ENCODE data around the gene TNFRSF14.
A peak's percentile ranks its signal among the peaks of the same experiment; 100 is the strongest.

TNFRSF14 gene

DNA sequence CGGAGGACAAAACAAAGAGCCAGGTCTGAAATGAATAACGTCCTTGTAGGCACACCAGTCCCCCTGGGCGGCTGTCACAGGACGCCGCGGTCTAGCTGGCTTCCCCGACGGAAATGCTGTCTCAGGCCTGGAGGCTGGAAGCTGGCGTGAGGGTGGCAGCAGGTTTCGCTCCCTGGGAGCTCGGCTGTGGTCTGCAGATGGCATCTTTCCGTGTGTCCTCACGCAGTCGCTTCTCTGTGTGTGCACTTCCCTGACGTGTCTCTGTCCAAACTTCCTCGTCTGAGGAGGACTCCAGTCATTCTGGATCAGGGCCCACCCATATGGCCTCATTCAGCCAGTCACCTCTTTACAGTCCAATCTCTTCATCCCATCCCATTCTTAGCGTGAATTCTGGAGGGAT, 14.2 kb downstream of the TNFRSF14 start:
- no peak for DNase-seq

DNA sequence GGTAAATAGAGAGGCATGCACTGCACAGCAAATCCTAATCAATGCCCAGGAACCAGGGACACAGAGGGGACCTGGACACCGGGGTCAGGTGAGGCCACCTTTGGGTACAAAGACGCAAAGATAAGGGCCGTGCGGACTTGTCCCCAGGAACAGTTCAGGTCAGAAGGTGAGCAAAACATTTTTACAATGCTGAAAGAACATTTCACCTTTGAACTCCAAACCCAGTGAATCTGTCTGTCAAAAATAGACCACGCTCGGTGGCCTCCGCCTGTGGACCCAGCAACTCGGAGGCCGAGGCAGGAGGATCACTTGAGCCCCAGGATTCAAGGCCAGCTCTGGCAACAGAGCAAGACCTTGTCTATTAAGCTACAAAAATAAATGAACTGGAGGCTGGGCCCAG, 15.2 kb downstream of the TNFRSF14 start:
- no peak for DNase-seq

DNA sequence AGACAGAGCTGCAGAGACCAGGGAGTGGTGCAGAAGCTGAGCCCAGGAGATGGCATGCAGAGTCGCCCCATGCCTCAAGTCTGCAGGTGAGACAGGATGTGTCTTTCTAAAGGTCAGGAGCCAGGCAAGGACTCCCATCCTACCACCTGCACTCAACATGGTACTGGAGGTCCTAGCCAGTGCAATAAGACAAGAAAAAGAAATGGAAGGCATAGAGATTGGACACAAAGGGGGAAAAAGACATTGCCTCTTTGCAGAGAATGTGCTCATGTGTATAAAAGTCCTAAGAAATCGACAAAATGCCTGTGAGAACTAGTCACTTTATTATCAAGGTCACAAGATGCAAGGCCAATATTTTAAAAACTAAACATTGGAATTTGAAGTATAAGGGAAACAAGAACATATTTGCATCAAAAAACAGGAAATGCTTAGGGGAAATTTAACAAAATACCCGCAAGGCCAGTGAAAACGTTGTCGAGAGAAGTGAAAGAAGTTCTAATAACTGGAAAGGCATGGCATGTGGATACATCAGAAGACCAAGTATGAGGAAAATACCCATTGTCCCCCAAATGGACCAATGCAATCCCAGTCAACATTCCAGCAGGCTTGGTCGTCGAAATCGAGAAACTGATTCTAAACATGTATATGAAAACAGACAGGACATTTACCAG, 17.2 kb downstream of the TNFRSF14 start:
- no peak for DNase-seq

DNA sequence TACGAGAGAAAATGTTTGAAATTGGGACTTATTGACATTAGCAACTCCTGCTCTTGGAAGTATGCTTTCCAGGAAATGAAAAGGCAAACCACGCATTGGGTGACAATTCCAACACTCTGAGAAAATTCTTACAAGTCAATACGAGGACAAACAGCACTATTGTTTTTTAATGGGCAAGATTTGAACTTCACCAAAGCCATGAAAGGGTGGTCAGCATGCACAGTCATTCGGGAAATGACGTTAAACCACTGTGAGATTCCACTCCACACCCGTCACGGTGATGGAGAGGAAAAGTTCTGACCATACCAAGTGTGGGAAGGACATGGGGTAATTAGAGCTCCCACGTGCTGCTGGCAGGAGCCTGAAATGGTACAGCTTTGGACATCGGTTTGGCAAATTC, 18.2 kb downstream of the TNFRSF14 start:
- no peak for DNase-seq

DNA sequence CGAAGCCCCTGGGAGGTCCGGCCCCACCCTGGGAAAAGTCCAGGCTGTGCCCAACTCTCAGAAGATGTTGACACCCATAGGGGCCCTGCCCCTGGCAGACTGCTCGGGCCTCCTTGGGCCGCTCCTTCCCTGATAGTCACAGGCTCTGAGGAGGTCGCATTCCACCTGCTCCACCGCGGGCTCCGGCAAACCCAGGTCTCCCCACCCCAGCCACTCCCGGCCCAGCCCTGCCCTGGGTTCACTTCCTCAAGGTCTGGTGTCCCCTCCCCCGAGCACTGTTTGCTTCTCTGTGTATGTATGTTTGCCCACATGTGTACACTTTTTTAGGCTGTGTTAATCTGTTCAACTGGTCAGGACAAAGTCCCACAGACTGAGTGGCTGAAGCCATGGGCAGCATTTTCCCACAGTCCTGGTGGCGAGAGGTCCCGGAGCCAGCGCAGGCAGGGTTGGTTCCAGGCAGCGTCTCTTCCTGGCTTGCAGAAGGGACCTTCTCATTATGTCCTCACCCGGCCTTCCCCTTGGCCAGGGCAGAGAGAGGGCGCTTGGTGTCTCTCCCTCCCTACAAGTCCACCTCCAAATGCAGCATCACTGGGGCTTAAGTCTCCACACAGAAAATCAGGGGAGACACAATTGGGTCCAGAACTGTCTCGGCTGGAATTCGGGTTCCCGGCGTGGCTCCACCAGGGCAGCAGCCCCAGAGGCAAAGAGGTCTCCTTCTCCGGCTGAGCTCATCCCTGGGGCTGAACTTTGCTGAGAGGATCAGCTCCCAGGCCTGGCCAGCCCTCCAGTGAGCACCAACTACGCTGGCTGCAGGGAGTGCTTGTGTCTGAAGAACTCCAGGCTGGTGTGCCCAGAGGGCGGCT, 19.9 kb downstream of the TNFRSF14 start:
- DNase-seq, result no peak

DNA sequence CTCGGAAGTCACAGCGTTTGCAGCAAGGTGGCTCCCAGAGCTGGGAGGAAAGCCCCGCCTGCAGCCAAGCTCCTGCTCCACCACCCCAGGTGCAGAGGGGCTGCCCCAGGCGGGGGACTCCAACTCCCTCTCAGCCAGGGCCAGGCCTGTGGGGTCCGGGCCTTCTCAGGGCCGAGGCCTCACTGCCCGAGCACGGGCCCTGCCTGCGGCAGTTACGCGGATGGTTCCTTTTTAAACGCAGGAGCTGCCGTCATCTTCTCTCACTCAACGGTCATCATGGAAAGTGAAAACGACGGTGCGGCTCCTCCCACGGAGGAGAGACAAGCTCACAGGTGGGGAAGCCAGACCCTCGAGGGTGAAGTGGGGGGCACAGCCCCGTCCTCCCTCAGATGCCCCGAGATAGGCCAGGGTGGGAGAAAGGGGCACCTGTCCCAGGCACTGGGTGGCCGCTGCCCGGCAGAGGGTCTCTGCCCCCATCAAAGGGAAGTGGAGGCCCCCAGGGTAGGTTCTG, 21.4 kb downstream of the TNFRSF14 start:
- DNase-seq, result peak; percentile 58

DNA sequence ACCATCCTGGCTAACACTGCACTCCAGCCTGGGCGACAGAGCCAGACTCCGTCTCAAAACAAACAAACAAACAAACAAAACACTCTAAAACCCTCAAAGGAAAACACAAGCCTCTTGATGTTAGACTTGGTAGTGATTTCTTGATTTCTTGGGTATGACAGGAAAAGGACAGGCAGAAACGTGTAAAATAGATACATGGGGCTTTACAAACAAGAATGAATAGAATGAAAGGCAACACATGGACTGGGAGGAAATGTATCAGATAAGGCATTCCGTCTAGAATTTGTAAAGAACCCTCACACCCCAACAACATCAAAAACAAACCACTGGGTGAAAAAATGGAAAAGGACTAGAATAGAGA, 22.6 kb downstream of the TNFRSF14 start:
- DNase-seq, result no peak

DNA sequence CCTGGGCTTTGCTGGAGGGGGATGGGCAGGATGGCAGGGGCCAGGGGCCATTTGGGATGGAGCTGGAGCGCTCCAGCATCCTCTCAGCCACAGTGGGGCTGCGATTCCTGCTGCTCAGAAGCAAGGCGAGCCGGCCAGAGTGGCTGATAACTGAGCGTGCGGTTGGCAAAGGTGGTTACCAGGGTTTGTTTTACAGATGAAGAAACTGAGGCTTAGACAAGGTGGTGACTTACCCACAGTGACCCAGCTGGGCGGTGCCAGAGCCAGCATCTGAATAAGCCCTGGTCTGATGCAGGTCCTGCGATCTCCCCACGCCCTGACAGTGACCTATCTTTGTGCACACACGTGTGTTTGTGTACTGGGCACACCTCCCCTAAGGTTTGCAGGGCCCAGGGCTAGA, 24.5 kb downstream of the TNFRSF14 start:
- DNase-seq, result no peak

DNA sequence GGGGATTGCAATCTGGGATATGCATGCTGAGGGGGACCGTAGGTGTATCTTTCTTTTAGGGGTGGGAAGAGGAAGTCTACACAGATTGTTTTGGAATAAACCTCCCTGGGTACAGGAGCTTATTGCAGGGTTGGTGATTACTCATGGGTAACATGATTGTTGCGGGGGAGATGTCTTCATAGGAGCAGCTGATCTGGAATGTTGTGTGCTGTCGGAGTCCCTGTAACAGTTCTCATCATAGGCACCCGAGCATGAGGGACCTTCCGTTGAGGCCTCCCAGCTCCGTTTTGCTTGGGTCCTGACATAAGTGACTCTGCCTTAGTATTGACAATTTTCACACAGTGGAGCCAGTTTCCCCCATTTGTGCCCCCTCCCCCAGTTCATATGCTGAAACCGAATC, 26.2 kb downstream of the TNFRSF14 start:
- no peak for DNase-seq

DNA sequence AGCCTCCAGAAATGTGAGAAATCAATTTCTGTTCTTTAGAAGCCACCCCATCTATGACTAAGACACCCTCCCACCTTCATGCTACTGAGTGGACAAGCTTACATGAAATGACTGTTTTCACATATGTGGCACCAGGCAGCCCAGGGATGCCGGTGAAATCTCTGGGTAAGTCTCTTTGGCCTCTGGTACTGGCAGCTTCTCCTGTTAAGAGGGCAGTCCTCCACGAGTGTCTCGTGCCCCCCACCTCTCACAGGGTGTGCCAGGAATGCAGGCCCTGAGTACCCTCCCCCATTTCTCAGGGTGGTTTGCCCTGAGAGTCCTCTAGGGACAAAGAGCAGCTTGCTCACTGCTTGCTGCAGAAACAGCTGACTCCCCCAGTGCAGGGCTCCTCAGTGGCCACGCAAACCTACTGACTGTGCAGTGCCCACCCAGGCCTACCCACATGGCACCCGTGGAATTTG, 27.2 kb downstream of the TNFRSF14 start:
- DNase-seq, result no peak

DNA sequence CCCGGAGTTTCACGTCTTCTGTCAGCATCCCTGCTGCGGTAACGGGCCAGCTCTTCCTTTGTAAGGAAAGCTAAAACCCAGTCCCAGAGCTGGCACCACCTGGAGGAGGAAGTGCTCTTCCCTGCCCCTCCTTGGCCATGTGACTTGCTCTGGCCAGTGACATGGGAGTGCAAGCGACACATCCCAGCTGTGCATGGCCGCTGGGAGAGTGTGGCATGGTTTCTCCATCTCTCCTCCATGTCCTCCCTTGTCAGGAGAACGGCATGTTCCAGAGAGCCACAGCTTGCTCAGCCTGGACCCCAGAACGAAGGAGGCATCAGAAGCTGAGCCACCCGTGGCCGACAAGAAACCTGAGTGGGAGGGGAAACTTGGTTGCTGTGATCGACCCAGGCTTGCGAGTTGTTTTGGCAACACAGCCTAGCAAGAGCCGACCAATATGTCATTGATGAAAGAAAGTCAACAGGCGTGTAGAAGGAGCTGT, 27.7 kb downstream of the TNFRSF14 start:
- DNase-seq, result peak; percentile 56

DNA sequence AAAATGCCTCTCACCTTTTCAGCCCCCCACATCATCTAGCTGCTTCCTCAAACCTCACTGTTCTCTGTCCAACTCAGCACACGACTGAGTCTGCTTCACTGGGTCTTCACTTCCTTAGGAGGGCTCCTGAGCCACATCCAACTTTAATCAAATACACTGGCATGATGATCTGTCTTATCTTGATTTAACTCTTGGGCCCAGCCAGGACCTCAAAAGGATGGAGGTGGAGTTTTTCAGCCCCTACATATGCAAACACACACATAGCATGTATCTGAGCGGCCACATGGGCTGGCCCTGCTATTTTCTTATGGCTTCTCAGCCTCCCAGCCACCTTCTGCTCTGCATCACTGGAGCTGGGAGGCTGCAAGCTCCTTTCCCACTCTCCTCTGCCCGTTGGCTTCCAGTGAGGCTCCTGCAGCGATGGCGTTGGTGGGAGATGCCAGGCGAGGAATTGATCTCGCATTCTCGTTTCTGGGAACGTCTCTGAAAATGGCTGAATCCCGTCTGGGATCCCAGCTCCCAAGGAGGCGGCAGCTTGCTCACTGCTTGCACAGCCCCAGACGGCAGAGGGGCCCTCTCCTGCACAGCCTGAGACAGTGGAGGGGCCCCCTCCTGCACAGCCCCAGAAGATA, 28.6 kb downstream of the TNFRSF14 start:
- DNase-seq, result no peak

DNA sequence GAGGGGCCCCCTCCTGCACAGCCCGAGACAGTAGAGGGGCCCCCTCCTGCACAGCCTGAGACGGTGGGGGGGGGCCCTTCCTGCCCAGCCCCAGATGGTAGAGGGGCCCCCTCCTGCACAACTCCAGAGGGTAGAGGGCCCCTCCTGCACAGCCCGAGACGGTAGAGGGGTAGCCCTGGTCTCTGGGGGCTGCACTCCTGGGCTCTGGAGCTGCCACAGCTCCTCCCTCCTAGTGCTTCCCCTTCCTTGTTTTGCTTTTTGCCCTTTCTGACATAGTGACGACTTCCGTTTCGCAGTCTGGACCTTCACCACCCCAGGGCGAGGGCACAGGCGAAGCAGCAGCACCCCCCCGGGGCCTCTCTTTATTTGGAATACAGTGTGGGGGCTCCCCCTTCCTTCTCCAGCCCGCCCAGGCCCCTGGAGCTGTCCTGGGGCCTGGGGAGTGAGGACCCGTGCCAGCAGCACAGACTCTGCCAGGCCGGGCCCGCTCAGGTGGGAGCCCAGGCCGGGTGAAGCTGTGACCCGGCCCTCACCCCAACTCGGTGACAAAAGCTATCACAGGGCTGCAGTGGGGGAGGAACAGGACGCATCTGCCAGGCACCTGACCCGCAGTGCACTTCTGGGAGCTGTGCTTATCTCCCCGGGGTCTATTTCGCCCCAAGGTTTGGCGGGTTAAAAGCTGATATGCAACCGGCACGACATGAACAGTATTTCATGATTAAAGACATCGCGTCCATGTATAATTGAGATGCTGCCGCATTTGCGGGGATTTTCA, 29.3 kb downstream of the TNFRSF14 start:
- peak; percentile 72 for DNase-seq

DNA sequence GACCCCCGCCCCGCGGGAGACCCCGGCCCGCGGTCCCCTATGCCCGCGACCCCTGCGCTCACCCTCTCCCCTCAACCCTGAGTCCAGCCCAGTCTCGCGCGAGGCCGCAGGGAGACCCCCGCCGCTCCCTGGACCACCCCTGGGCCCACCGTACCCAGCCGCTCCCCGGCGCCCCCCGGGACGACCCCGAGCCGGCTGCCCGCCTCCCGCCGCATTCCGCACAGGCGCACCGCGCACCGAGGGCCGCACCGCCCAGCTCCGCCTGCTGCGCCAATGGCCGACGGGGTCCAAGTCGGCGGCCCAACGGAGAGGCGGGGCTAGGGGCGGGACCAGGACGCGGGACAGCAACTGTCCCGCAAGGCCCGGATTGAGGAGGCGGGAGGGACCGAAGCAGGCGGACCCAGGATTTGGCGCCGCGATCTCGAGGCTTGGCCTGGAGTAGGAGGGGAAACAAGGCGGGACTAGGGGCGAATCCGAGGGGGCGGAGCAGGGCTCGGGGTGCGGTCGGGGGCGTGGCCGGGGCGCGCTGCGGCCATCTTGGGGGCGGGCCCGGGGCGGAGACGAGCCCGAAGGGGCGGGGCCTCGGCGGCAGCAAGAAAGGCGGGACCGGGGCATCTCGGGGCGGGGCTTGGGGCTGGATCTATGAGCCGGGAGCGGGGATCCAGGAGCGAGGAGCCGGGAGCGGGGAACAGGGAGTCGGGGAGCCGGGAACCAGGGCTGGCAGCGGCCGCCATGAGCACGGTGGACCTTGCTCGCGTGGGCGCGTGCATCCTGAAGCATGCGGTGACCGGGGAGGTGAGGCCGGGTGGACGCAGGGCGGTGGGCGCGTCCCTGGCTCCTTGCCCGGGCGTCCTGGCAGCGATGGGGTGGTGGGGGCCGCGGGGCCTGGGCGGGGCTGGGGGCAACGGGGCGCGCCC, 30.2 kb downstream of the TNFRSF14 start, which contains the start of gene PRXL2B:
Gene PRXL2B (plus strand): TSS at position 624 of the 917 bp plus-strand sequence. CDS start 109 bp downstream, at position 733.
- peak; percentile 99 for DNase-seq

DNA sequence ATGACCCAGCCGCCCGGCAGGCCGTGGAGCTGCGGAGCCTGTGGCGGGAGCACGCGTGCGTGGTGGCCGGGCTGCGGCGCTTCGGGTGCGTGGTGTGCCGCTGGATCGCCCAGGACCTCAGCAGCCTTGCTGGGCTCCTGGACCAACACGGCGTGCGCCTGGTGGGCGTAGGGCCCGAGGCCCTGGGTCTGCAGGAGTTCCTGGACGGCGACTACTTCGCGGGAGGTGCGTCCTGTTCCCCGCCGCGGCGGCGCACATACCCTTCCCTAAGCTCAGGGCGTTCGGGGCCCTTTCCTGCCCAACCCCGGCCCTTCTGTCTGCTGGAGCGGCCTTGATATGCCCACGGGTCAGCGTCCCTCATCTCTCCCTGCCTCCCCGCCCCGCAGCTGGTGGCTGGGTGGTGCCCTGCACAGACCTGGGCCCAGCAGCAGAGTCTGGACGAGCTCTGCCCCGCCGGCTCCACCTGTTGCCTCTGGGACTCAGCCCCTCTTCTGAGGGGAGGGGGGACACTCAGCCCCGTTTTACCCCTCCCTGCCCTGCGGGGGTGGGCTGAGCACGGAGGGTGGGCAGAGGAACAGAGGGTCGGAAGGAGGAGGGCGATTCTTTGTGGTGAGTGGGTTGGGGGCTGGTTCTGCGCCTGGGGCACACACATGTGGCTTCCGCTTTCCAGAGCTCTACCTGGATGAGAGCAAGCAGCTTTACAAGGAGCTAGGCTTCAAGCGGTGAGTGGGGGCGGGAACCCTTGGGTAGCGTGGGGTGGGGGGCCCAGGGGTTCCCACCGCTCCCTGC, 31.1 kb downstream of the TNFRSF14 start:
- DNase-seq, result no peak

DNA sequence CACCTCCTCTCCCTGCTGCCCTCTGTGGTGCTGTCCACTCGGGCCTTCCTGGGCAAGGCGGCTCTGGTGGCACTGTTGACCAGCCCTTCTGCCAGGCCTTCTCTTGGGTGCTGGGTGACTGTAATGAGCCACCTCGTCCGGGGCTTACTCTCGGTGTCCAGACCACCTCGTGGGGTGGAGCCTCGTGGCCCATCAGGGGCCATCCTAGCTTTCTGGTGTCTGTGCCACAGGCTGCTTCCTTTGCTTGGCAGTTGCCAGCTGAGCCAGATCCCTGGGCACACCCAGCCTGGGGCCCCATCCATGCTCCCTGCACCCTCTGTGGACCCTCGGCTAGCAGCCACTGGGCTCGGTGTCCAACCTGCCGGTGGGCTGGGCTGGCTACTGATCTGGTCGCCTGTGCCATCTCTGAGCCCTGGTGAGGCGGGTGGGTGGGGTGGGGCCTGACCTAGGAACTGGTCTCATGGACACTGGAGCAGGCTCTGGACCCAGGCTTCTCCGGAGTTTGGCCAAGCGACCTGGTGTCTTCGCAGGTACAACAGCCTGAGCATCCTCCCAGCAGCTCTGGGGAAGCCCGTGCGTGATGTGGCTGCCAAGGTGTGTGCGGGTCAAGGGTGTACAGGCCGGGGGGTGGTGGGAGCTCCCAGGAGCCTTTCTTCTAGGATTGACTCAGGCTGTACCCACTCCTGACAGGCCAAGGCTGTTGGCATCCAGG, 31.8 kb downstream of the TNFRSF14 start:
- DNase-seq, result no peak

DNA sequence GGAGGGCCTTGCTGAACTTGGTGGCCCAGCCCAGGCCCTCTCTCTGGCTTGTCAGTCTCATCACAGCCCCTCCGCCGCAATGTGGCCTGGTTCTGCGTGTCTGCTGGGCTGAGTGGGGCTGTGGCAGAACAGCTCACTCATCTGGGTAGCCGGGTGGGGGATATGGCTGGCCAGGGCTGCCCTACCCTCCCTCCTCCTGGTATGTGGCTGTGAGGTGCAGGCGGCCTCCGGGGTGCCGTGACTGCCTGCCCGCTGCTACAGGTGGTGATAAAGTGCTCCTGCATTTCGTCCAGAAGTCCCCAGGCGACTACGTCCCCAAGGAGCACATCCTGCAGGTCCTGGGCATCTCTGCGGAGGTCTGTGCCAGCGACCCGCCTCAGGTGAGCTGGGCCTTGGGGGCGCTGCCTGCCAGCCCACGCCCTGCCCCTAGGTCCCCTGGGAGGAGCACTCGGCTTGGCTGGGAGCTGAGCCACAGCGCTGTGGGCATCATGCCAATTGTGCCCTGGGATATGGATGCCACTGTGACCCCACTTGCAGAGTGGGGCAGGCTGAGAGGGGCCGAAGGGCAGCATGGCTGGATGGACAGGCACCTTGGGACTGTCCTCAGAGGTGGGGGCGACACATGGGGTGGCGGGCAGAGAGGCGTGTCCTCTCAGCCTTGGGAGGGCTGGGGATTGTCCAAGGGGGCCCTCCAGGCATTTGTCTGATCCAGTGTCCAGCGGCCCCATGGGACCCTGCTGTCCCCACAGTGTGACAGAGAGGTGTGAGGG, 32.7 kb downstream of the TNFRSF14 start:
- no peak for DNase-seq

DNA sequence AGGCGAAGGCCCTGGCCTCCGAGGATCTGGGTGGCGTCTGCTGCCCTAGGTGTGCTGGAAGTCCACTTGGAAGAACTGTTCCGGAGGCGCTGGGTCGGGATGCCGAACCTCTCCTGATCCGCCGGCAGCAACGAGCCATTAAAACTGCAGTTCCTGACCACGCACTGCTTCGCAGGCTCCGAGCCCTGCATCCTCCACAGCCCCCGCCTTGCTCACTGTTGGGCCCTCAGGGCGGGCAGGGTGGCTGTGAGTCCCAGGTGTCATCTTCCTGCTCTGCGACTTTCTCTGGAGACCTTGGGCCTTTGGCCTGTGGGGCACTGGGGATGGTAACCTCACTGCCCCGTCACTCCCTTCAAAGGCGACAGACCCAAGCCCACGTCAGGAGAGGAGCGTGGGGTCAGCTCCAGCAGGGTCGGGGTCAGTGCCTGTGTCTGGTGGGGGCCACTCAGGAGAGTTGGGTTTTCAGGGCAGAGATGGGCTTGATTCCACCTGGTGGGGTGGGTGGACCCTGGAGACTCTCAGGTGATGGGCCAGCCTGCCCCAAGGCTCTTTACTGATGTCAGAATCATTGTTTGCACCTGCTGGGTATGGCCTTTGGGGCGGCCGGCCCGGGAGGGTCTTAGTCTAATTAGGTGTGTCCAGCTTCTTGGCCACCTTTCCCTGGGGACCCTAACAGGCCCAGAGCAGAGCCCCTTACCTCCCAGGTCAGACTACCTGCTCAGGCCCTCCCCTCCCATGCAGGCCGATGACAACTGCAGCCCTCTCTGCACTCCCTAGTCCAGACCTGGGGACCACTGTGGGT, 33.5 kb downstream of the TNFRSF14 start:
- no peak for DNase-seq

Data from activated T-cell treated with anti-CD3 and anti-CD28 coated beads, Interleukin-2, amount 50 U/mL, for 1 hour (primary cell).